PC-3 (cell line): ENCODE measurements around the gene ARL4C. TPM values are rescaled to one million over a fixed set of nuclear protein-coding genes. Genes with fewer than 3 reads are reported as not detected.
A peak's percentile ranks its signal among the peaks of the same experiment; 100 is the strongest.

Source experiments
- ATAC-seq: fragments of 200-7000 bp; cut with Tn5 transposase; 2 replicates; pipeline ENCODE4 v1.9.1; 2020; ENCODE audit warnings: mild to moderate bottlenecking, moderate library complexity
- BruUV-seq: library from RNA; stranded (reverse); fragments of 400-500 nt; replicated peaks from 2 replicates; lab custom pipeline; 2021; lab: Mats Ljungman, UMichigan
- CTCF ChIA-PET: fragments of 300-600 bp; sonication (Branson Sonifier 250); formaldehyde crosslinking; loops from one replicate; lab custom pipeline; 2022; ENCODE audit warnings: antibody characterized with exemption; lab: Charles Lee
- POLR2A ChIA-PET: fragments of 300-600 bp; sonication (Branson Sonifier 250); formaldehyde crosslinking; loops from one replicate; lab custom pipeline; 2022; ENCODE audit warnings: antibody characterized with exemption; ENCODE audit not compliant: unreplicated experiment; lab: Charles Lee
- DNase-seq: peaks from one replicate; pipeline ENCODE4 v3.0.0-alpha.2; 2015
- H2AFZ ChIP-seq: fragments of 300-600 bp; sonication (generic); 2 replicates; pipeline ENCODE4 v1.6.0; 2016; ENCODE audit warnings: antibody characterized with exemption, low read length
- H3F3A ChIP-seq: fragments of 300-600 bp; sonication (generic); one replicate; pipeline ENCODE4 v1.6.0; 2017; ENCODE audit warnings: antibody characterized with exemption, low read length, control low read depth, mild to moderate bottlenecking; ENCODE audit not compliant: unreplicated experiment
- H3K27ac ChIP-seq: fragments of 300-600 bp; sonication (generic); 2 replicates; pipeline ENCODE4 v1.5.1; 2016; ENCODE audit warnings: mild to moderate bottlenecking, low read length
- H3K27me3 ChIP-seq: fragments of 300-600 bp; sonication (generic); 2 replicates; pipeline ENCODE4 v1.6.1; 2016; ENCODE audit warnings: low read length, mixed read lengths
- H3K36me3 ChIP-seq: fragments of 300-600 bp; sonication (generic); 2 replicates; pipeline ENCODE4 v1.6.1; 2016; ENCODE audit warnings: low read depth, mixed run types, low read length, mixed read lengths
- H3K4me1 ChIP-seq: fragments of 300-600 bp; sonication (generic); 2 replicates; pipeline ENCODE4 v1.5.1; 2016; ENCODE audit warnings: low read length; ENCODE audit not compliant: insufficient read depth
- H3K4me2 ChIP-seq: fragments of 300-600 bp; sonication (generic); 2 replicates; pipeline ENCODE4 v1.6.0; 2016; ENCODE audit warnings: low read length
- H3K4me3 ChIP-seq: fragments of 300-600 bp; sonication (generic); 2 replicates; pipeline ENCODE4 v1.5.1; 2016; ENCODE audit warnings: mild to moderate bottlenecking, low read length, mixed read lengths
- H3K79me2 ChIP-seq: fragments of 300-600 bp; sonication (generic); 2 replicates; pipeline ENCODE4 v1.6.1; 2017; ENCODE audit warnings: low read length, mixed read lengths
- H3K9ac ChIP-seq: fragments of 300-600 bp; sonication (generic); 2 replicates; pipeline ENCODE4 v1.6.0; 2016; ENCODE audit warnings: mild to moderate bottlenecking, low read length
- H3K9me2 ChIP-seq: fragments of 300-600 bp; sonication (generic); replicated peaks from 2 replicates; pipeline ENCODE4 v1.6.1; 2016; ENCODE audit warnings: mixed run types, low read length, mixed read lengths
- H3K9me3 ChIP-seq: fragments of 300-600 bp; sonication (generic); 2 replicates; pipeline ENCODE4 v1.6.1; 2016; ENCODE audit warnings: low read length, mixed read lengths
- H4K20me1 ChIP-seq: fragments of 300-600 bp; sonication (generic); 2 replicates; pipeline ENCODE4 v1.6.1; 2016; ENCODE audit warnings: low read length, mixed read lengths
- CTCF ChIP-seq: fragments of 300-600 bp; sonication (generic); conservative IDR thresholded peaks from 2 replicates; pipeline ENCODE4 v1.5.1; 2017; ENCODE audit warnings: antibody characterized with exemption, low read depth, mild to moderate bottlenecking, low read length
- EZH2 ChIP-seq: fragments of 300-600 bp; sonication (generic); IDR thresholded peaks from one replicate; pipeline ENCODE4 v1.6.1; 2017; ENCODE audit warnings: antibody characterized with exemption, mild to moderate bottlenecking, low read length; ENCODE audit not compliant: unreplicated experiment
- EZH2phosphoT487 ChIP-seq: fragments of 300-600 bp; sonication (generic); IDR thresholded peaks from 2 replicates; pipeline ENCODE4 v1.6.1; 2018; ENCODE audit warnings: mild to moderate bottlenecking, antibody characterized with exemption, low read length, borderline replicate concordance
- intact Hi-C: fragments of 100-400 bp; cut with micrococcal nuclease; formaldehyde crosslinking; loops from 2 replicates; pipeline ENCODE4 v1.9.0; 2023
- total RNA-seq: library from RNA; depleted of rRNA; stranded (reverse); fragments of >200 nt; gene quantifications from 2 replicates; pipeline ENCODE4 v1.2.3, GENCODE V29; 2014

ARL4C gene
- total RNA-seq, 1 experiment from 2014 or later = 19.9 TPM

- H3K4me2 ChIP-seq = peak overlapping the region; percentile 68
- H2AFZ ChIP-seq = 0 out of 2 replicates have a peak overlapping the region, but pooled peaks have one; percentile 65
- TF ChIP-seq CTCF (no peak), EZH2phosphoT487 (no peak), EZH2 (no peak)
- no peaks in the 10 kb centered on the region for H3K9me2 ChIP-seq
- H3K4me3 ChIP-seq = peak overlapping the region; percentile 55; the same call in 1 of the 2 replicates
- CTCF ChIA-PET = interaction anchor here (0.6 kb wide), 1 partner anchor 76 kb away, joined by 5 read pairs; no protein-coding TSS in a partner anchor
- intact Hi-C loops = no loop called here
- H3F3A ChIP-seq = peaks cover under 1% of the 10 kb centered on the region
- H3K27me3 ChIP-seq = no peaks in the 10 kb centered on the region
- POLR2A ChIA-PET = interaction anchor here (0.5 to 1.2 kb wide), 5 partner anchors 75 to 551 kb away, joined by 3 to 11 read pairs (median 3); no protein-coding TSS in a partner anchor
- no peaks in the 10 kb centered on the region for H3K9me3 ChIP-seq
- BruUV-seq = no TSS peak
- H3K36me3 ChIP-seq = no peaks in the 10 kb centered on the region
- DNase-seq (no peak), ATAC-seq (no peak)
- H3K79me2 ChIP-seq = peaks cover 37% of the 10 kb centered on the region
- no peak overlapping the region for H3K27ac ChIP-seq
- peak overlapping the region; percentile 53 for H3K9ac ChIP-seq
- H3K4me1 ChIP-seq = peaks cover 19% of the 10 kb centered on the region
- H4K20me1 ChIP-seq = peaks cover 33% of the 10 kb centered on the region
Measured at GRCh38 chr2:234497594-234498235, 834 bp upstream of the ARL4C start.

GRCh38 chr2:234496055-234496834 lies 636 bp downstream of the ARL4C start:
- Histone ChIP-seq H3K27me3 (no peaks in the 10 kb centered on the region), H3K27ac (0 out of 2 replicates have a peak overlapping the region, but pooled peaks have one; percentile 9), H2AFZ (peak overlapping the region; percentile 70; the same call in 1 of the 2 replicates), H3K9me2 (no peaks in the 10 kb centered on the region), H3K9ac (peak overlapping the region; percentile 76), H3K4me3 (peak overlapping the region; percentile 98), H3K4me2 (peak overlapping the region; percentile 84), H3K79me2 (peaks cover 51% of the 10 kb centered on the region), H3K4me1 (peaks cover 14% of the 10 kb centered on the region), H4K20me1 (peaks cover 39% of the 10 kb centered on the region), H3K9me3 (no peaks in the 10 kb centered on the region), H3F3A (no peaks in the 10 kb centered on the region), H3K36me3 (no peaks in the 10 kb centered on the region)
- ChIA-PET CTCF (interaction anchor here (0.6 to 1.3 kb wide), 3 partner anchors 125 to 361 kb away, joined by 4 to 5 read pairs (median 4); no protein-coding TSS in a partner anchor), POLR2A (interaction anchor here (1.0 to 1.2 kb wide), 2 partner anchors 74 to 244 kb away, joined by 3 to 11 read pairs; no protein-coding TSS in a partner anchor)
- peak; percentile 56 for DNase-seq
- intact Hi-C loops = loop anchor here (1.0 kb wide), 1 partner anchor 244 kb away; no protein-coding TSS in a partner anchor
- no TSS peak for BruUV-seq
- ATAC-seq = peak; percentile 61
- TF ChIP-seq EZH2 (no peak), EZH2phosphoT487 (no peak), CTCF (no peak)
